Dermis microvascular lymphatic vessel endothelial cell (primary cell): ENCODE data around the gene INVS. TPM values are rescaled to one million over a fixed set of nuclear protein-coding genes. Genes with fewer than 3 reads are reported as not detected.
"Not testable (repeated sequence)": the region's sequence is repeated elsewhere in the genome, so short reads cannot be mapped to it uniquely, and the experiment has no call there.

ENCODE experiments used
- DNase-seq, 2 donors: peaks; one replicate each; pipeline versions ENCODE4 v3.0.0 to v3.0.0-alpha.2; 2010; ENCODE audit warnings: low read depth in 2 of 2
- total RNA-seq: library from RNA; depleted of rRNA; stranded (reverse); fragments of >200 nt; gene quantifications from 2 replicates; pipeline ENCODE4 v1.2.1, GENCODE V29; 2014

The INVS gene, protein sequence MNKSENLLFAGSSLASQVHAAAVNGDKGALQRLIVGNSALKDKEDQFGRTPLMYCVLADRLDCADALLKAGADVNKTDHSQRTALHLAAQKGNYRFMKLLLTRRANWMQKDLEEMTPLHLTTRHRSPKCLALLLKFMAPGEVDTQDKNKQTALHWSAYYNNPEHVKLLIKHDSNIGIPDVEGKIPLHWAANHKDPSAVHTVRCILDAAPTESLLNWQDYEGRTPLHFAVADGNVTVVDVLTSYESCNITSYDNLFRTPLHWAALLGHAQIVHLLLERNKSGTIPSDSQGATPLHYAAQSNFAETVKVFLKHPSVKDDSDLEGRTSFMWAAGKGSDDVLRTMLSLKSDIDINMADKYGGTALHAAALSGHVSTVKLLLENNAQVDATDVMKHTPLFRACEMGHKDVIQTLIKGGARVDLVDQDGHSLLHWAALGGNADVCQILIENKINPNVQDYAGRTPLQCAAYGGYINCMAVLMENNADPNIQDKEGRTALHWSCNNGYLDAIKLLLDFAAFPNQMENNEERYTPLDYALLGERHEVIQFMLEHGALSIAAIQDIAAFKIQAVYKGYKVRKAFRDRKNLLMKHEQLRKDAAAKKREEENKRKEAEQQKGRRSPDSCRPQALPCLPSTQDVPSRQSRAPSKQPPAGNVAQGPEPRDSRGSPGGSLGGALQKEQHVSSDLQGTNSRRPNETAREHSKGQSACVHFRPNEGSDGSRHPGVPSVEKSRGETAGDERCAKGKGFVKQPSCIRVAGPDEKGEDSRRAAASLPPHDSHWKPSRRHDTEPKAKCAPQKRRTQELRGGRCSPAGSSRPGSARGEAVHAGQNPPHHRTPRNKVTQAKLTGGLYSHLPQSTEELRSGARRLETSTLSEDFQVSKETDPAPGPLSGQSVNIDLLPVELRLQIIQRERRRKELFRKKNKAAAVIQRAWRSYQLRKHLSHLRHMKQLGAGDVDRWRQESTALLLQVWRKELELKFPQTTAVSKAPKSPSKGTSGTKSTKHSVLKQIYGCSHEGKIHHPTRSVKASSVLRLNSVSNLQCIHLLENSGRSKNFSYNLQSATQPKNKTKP
- 20.4 and 22.5 TPM in 2 replicates for total RNA-seq

DNA sequence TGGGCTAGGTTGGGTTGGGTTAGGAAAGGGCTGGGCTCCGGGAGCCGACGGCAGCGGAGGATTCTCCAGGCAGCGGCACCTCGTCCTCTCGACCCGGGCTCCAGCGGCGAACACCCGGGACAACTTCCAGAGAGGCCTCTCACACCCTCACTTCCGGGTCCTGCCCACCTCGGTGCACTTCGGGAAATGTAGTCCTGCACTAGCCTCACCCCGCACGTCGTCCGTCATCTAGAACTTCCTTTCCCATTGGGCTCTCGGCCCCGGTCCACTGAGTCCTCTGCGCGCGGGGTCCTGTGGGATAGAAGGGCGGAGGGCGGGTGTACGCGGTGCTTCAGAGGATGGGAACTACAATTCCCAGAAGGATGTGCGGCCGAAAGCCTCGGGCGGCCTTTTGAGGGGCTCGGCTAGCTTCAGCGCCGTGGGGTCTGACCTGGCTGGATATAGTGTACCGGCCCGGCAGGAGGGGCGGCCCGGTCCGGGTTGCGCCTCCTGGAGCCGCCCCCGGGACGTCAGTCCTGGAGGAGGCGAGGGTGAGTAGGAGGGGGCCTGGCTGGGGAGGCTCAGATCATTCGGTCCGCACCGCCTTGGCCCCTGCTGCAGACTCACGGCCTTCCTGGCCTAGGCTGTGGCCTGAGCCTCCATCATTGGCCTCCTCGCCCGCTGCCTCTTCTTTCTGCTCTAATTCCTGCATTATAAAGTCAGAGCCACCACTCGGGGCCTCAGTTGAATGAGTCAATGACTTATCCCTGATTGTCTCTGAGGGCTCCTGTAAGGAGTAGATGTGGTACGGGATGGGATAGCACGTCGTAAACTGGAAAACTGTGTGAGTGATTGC, at the start of gene INVS, which contains the start of gene ERP44:
INVS (plus strand) TSS at position 357 of the 835 bp plus-strand sequence. CDS start 5,279 bp downstream, outside the sequence.
ERP44 (minus strand) TSS at position 114 of the 835 bp plus-strand sequence. CDS start 160 bp downstream, outside the sequence.
- DNase-seq: peak; percentile 97 to 99

DNA sequence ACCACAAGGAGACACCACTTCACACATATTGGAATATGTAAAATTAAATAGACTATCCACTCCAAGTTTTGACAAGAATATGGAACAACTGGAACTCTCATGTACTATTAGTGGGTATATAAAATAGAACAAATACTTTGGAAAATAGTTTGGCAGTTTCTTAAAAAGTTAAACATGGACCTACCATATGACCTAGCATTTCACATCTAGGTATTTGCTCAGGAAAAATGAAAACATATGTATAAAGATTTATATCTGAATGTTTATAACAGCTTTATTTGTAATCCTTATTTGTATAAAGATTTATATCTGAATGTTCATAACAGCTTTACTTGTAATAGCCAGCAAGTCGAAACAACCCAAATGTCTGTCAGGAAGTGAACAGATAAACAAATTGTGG, 49.5 kb upstream of the INVS start:
- no peak for DNase-seq

DNA sequence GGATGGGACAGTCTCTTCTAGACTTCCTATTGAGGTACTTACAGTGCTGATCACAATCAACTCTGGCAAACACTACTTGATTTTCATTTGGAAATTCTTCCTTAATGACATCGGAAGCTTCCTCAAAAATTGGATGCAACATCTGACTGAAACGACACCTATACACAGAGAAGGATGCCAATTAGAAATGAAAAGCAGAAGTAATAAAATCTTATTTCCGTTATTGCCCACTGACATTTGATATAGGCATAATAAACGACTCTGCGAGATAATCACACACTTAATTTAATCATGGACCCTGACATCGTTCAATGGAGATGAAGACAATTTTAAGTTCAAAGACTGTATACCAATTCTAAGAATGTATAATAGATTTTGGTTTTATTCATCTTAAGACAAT, 46.7 kb upstream of the INVS start:
- no peak for DNase-seq

DNA sequence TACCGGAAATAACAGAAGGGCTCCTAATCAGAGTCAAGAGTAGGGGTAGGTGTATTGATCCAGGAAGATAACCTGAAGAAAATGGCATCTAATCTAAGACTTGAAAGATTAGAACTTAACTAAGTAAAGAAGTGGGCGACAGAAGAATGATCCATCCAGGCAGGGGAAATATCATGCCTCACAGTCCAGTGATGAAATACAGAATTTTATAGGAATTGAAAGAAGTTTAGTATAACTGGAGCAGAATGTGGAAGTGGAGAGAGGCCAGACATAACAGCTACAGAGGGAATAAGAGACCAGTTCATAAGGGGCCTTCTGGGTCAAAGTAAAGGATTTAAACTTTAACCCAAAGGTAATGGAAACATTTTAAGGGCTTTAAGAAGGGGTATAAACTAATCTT, 42.5 kb upstream of the INVS start:
- no peak for DNase-seq

DNA sequence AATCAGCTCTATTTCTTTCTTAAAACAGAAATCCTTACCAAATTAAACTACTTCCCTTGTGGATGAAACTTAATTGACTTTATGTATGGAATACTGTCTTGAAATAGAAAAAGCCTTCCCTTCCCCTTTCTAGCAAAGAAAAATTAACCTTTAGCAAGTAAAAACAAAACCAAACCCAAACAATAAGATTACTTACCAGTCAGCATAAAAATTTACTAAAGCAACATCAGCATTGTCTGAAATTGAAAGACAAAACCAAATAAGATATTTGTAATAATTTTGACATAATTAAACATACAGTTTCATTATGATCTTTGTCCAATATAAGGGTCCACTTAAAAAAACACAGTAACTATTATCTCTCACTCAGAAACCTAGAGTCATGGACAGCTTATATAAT, 41.4 kb upstream of the INVS start:
- no peak for DNase-seq

DNA sequence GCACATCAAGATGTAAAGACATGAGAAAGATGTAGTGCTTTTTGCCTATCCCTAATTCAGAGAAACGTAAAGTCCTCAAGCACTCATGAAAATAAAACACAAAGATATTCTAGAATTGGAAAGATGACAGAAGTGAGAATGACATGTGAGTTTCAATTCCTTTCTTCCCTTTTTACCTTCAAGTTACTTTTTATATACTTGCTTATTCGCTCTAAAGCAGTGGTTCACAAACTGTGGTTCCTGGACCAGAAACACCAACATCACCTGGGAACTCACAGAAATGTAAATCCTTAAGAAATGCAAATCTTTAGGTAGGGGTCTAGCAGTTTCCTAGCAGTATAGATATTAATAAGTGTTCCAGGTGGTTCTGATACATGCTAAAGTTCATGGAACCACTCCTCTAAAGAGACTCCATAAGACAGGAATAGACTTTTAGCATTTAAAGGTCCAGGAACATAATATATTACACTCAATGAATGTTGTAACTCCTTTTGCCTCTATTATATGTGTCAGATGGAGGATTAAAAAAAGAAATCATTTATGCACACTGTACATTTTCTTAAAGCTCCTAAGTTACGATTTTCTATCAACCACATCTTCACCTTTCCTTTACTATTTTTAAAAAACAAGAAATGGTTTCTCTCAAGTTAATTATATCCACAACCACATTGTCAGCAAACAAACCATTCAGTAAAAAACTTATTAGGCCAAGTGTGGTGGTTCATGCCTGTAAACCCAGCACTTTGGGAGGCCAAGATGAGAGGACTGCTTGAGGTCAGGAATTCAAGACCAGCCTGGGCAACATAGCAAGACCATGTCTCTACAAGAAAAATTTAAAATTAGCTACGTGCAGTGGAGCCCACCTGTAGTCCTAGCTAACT, 40.1 kb upstream of the INVS start:
- no peak for DNase-seq

DNA sequence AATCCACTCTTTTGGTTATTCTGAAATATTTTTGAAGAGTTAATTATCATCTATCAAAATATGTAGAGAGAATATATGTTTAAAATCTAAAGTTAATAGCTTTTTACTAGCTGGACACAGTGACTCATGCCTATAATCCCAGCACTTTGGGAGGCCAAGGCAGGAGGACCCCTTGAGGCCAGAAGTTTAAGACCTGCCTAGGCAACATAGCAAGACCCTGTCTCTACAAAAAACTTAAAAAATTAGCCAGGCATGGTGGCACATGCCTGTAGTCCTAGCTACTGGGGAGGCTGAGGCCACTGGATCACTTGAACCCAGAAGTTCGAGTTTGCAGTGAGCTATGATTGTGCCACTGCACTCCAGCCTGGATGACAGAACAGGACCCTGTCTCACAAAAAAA, 36.4 kb upstream of the INVS start:
- not testable (repeated sequence) for DNase-seq

DNA sequence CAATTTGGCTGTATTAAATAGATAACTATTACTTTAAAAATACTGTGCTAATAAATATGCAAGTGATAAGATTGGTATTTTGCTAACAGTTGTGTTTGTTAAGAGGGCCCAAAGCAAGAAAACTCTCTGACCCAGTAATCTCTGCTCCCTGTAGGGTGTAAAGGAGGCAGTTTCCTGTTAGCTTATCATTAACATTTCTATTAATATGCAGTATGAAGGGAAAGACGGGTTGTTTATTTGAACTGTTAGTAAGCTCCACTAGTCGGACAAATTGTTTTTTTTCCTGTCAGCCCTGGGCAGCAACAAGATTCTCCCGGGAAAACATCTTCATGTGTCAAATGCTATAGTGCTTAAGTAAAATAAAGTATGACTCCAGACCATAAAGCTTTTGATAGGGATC, 35.9 kb upstream of the INVS start:
- peak in 1 of 2 donors; percentile 4 for DNase-seq

DNA sequence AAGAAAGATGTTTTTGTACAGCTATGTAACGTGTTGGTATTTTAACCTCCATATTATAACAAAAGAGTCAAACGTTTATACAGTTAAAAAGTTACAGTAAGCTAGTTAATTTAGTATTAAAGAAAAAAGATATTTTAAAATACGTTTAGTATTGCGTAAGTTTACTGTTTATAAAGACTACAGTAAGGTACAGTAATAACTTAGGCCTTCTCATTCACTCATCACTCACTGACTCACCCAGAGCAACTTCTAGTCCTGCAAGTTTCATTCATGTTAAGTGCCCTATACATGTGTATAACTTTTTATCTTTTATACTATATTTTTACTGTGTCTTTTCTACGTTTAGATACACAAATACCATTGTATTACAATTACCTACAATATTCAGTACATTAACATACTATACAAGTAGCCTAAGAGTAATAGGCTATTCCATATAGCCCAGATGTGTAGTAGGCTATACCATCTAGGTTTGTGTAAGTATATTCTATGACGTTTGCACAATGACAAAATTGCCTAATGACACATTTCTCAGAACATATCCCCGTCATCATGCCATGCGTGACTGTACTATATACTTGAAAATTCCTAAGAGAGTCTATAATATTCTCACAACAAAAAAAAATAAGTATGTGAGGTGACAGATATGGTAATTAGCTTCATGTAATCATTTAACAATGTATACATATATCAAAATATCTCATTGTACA, 34.0 kb upstream of the INVS start:
- DNase-seq: peak in 1 of 2 donors; percentile 15

DNA sequence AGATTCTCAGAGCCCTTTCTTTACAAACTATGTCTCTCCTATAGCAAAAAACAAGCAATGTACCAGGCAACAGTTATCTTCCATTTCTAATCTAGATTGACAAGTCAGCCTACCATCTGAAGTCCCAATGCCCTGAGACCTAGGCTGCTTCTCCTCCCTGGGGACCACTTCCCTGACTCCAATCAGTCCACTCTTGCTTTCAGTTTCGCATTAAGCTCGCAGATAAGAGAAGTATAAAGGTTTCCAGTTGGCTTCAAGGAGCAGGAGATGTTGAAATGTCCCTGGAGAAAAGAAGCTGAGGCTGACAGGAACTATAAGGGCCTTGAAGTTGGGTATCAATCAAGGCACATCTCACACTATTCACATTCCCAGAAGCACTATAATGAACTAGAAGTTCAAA, 32.5 kb upstream of the INVS start:
- no peak for DNase-seq

DNA sequence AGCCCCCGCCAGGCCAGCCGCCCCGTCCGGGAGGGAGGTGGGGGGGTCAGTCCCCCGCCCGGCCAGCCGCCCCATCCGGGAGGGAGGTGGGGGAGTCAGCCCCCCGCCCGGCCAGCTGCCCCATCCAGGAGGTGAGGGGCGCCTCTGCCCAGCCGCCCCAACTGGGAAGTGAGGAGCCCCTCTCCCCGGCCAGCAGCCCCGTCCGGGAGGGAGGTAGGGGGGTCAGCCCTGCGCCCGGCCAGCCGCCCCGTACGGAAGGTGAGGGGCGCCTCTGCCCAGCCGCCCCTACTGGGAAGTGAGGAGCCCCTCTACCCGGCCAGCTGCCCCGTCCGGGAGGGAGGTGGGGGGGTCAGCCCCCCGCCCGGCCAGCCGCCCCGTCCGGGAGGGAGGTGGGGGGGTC, 31.1 kb upstream of the INVS start:
- not testable (repeated sequence) for DNase-seq

DNA sequence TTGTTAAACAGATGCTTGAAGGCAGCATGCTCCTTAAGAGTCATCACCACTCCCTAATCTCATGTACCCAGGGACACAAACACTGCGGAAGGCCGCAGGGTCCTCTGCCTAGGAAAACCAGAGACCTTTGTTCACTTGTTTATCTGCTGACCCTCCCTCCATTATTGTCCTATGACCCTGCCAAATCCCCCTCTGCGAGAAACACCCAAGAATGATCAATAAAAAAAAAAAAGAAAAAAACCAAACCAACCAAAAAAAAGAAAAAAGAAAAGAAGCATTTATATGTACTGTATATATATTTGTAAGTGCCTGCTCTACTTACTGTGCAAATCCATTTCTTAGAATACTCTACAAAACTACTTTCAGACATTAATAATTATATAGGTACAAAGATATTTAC, 30.0 kb upstream of the INVS start:
- DNase-seq: not testable (repeated sequence)

DNA sequence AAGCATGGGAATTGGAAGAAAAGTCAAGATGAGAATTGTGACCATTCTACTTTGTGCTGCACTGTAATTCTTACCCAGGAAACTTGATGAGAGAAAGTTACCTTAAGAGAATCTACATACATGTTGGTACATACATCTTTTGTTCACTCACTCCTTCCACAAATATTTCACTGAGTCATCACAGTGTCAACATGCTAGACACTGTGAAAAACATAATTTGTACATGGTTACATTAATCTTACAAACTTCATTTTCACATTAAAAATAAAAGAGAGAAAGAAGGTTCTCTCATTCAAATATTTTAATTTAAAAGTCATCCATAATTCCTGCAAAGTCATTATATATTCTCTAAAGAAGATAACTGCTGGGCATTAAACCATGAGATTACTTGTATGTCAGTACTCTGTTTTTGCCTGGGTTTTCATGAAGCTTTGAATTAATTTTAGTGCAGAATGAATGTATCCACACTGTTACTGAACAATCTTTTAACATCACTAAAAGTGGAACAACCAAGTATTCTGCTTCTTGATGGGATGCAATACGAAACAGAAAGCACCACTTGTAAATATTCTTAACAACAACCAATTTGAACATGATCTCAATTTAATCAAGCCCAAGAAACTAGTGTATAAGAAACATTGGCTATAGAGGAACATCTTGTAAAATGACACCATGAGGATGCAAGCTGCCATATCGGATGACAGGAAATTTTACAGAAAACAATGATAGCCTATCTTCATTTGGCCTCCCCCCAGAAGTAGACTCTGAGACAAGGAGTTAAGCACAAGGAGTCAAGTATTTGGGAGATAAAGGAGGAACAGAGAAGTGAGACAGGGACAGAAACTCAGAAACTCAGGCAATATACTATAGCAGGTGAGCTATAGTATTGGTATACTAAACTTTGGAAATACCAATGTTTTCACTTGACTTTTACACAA, 28.7 kb upstream of the INVS start:
- DNase-seq: no peak

DNA sequence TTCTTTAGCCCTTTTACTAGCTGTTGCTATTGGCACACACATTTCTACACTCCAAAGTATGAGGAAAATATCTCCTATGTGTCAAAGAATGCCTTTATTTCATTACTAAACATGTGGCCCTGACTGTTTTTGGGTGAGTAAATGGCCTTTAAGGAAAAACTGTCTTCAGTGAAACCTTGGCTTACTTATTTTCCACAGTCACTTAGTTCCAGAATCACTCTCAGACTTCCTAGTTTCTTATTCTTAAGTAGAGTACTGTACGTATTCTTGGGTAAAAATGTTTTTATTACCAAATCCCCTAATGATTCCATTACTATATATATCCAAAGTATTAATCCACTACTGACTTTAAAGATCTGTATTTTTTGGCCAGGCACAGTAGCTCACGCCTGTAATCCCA, 27.8 kb upstream of the INVS start:
- no peak for DNase-seq

DNA sequence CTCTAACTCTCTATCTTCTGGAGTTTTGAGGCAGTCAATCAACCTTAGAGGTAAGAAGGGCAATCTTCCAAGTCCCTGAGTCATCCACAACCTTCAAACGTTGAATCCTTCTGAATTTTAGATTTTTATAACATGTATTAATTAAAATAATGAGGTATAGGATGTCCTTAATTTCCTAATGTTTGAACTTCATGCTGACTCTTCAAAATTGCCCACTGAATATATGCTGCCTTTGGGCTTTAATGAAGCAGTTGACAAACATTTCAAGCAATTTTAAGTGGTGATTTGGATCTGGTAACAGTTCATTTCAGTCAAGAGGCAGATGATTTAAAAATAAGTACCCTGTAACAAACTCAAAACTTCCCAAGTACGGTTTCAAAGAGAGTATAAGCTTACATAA, 26.2 kb upstream of the INVS start:
- no peak for DNase-seq

DNA sequence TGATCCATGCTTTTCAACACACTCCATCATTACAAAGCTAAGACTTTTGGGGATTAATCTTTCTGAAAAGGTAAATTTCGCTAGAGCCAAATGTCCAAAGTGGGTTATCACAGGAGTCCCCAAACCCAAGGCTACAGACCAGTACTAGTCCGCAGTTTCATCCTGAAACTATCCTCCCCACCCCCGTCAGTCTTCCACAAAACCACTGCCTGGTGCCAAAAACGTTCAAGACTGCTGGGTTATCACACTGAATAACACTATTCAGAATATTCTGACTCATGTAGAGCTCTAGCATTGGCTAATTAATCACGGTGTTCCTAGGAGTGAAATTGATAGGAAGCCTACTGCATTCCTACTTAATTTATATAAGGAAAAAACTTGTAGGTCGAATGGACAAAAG, 24.9 kb upstream of the INVS start:
- no peak for DNase-seq

DNA sequence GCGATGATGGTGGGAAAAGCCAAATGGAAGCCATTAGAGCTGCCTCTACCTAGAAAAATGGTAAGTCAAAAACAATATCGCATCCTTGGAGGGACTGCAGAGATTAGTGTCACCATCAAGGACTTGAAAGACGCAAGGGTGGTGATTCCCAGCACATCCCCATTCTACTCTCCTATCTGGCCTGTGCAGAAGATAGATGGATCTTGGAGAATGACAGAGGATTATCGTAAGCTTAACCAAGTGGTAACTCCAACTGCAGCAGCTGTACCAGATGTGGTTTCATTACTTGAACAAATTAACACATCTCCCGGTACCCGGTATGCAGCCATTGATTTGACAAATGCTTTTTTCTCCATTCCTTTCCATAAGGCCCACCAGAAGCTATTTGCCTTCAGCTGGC, 24.1 kb upstream of the INVS start:
- no peak for DNase-seq

DNA sequence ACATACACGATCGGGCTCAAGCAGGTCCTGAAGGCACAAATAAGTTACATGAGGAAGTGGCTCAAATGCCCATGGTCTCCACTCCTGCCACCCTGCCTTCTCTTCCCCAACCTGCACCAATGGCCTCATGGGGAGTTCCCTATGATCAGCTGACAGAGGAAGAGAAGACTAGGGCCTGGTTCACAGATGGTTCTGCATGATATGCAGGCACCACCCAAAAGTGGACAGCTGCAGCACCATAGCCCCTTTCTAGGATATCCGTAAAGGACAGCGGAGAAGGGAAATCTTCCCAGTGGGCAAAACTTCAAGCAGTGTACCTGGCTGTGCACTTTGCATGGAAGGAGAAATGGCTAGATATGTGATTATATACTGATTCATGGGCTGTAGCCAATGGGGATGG, 22.8 kb upstream of the INVS start:
- not testable (repeated sequence) for DNase-seq
